Neural crest cell (in vitro differentiated cells): ENCODE data around the gene GPA33. TPM values are rescaled to one million over a fixed set of nuclear protein-coding genes. Genes with fewer than 3 reads are reported as not detected.

Source experiments
- DNase-seq: peaks from one replicate; pipeline ENCODE4 v3.0.0; 2021; ENCODE audit warnings: low read depth, mixed read lengths, low spot score
- H3K27ac Mint-ChIP-seq: one replicate; pipeline ENCODE4 v1.8.0; 2021; ENCODE audit warnings: mild to moderate bottlenecking, mixed read lengths; ENCODE audit not compliant: unreplicated experiment
- H3K27me3 Mint-ChIP-seq: 2 replicates; pipeline ENCODE4 v1.8.0; 2021; ENCODE audit warnings: low read depth, mild to moderate bottlenecking, mixed read lengths
- H3K36me3 Mint-ChIP-seq: 2 replicates; pipeline ENCODE4 v1.8.0; 2021; ENCODE audit warnings: low read depth, mild to moderate bottlenecking, mixed read lengths
- H3K4me1 Mint-ChIP-seq: 2 replicates; pipeline ENCODE4 v1.8.0; 2021; ENCODE audit warnings: mixed read lengths
- H3K4me3 Mint-ChIP-seq: one replicate; pipeline ENCODE4 v1.8.0; 2021; ENCODE audit warnings: mild to moderate bottlenecking, mixed read lengths
- H3K9me3 Mint-ChIP-seq: 2 replicates; pipeline ENCODE4 v1.8.0; 2021; ENCODE audit warnings: mixed read lengths
- total RNA-seq: library from RNA; stranded (reverse); gene quantifications from 2 replicates; pipeline ENCODE4 v1.2.1, GENCODE V29; 2021
- TF ChIP-seq, protein P1 (sequence below): fragments of 200-600 bp; sonication (generic); conservative IDR thresholded peaks from 2 replicates; pipeline ENCODE4 v1.5.0; 2021; ENCODE audit warnings: antibody characterized with exemption, mild to moderate bottlenecking

The GPA33 gene
- total RNA-seq, 1 donor from 2014 or later: not detected

DNA sequence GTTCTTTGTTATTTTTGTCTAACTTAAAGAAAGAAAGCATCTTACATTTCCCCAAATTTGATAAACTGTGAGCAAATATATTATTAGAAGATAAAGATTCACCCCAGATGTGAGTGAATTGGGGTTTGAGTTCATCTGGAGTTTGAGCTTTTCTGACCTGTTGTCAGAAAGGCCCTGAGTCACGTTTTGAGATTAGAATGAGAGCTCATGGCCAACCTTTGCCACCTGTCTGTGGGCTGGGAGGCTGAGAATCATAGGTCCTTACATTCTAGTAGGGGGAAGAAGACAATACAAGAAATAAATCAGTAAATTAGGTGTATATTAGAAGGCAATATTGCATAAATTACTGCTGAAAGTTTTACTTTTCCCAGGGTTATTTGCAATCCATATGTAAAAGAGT, 26.0 kb upstream of the GPA33 start:
- TF ChIP-seq, protein P1, sequence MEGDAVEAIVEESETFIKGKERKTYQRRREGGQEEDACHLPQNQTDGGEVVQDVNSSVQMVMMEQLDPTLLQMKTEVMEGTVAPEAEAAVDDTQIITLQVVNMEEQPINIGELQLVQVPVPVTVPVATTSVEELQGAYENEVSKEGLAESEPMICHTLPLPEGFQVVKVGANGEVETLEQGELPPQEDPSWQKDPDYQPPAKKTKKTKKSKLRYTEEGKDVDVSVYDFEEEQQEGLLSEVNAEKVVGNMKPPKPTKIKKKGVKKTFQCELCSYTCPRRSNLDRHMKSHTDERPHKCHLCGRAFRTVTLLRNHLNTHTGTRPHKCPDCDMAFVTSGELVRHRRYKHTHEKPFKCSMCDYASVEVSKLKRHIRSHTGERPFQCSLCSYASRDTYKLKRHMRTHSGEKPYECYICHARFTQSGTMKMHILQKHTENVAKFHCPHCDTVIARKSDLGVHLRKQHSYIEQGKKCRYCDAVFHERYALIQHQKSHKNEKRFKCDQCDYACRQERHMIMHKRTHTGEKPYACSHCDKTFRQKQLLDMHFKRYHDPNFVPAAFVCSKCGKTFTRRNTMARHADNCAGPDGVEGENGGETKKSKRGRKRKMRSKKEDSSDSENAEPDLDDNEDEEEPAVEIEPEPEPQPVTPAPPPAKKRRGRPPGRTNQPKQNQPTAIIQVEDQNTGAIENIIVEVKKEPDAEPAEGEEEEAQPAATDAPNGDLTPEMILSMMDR: no peak
- Mint-ChIP-seq H3K36me3 (no peaks in the 10 kb centered on the region), H3K27ac (no peak overlapping the region), H3K4me3 (no peak overlapping the region), H3K9me3 (peaks cover under 1% of the 10 kb centered on the region), H3K4me1 (peaks cover 20% of the 10 kb centered on the region), H3K27me3 (peaks cover 17% of the 10 kb centered on the region)
- DNase-seq: no peak

DNA sequence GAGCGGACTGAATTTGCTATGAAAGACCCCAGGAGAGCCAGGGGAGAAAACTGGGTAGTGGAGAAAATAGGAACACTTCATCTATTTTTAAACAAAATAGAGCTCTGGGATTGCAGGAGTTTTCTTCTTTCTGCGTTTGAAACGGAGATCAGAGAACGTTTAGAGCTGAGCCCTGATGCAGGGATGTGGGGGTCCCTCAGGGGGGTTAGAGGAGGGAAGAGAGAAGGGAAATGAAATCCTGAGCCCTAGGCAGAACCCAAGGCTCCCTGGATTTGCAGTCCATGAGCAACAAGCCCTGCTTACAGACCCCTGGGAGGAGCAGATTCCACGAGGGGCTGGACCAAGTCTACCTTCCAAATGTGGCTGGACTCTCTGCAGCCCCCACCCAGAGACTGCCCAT, 25.5 kb upstream of the GPA33 start:
- H3K27me3 Mint-ChIP-seq: peaks cover 13% of the 10 kb centered on the region
- no peaks in the 10 kb centered on the region for H3K36me3 Mint-ChIP-seq
- H3K27ac Mint-ChIP-seq: no peak overlapping the region
- no peak for DNase-seq
- no peak overlapping the region for H3K4me3 Mint-ChIP-seq
- peaks cover 19% of the 10 kb centered on the region for H3K4me1 Mint-ChIP-seq
- H3K9me3 Mint-ChIP-seq: peaks cover 3% of the 10 kb centered on the region
- TF ChIP-seq, protein P1: no peak

DNA sequence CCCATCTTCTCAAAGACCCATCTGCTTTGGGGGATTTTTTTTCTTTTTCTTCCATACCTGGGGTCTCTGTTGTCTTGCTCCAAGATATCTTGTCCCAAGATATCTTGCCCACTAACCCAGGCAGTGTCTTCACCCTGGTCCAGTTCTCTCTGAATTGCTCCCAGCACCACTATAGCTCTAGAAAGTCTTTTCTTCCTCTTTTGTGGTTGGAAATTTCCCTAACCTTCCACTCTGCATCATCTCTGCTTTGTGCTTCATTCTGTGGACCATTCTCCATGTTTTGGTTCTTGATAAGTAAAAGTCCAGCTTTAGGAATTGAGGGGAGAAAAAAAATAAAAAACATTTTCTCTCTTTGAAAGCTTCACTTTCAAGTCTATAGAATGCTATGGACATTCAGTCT, 24.5 kb upstream of the GPA33 start:
- Mint-ChIP-seq H3K4me1 (peaks cover 14% of the 10 kb centered on the region), H3K4me3 (no peak overlapping the region), H3K36me3 (peaks cover 4% of the 10 kb centered on the region), H3K27ac (no peak overlapping the region), H3K9me3 (peaks cover 6% of the 10 kb centered on the region), H3K27me3 (peaks cover 8% of the 10 kb centered on the region)
- TF ChIP-seq, protein P1: no peak
- no peak for DNase-seq

DNA sequence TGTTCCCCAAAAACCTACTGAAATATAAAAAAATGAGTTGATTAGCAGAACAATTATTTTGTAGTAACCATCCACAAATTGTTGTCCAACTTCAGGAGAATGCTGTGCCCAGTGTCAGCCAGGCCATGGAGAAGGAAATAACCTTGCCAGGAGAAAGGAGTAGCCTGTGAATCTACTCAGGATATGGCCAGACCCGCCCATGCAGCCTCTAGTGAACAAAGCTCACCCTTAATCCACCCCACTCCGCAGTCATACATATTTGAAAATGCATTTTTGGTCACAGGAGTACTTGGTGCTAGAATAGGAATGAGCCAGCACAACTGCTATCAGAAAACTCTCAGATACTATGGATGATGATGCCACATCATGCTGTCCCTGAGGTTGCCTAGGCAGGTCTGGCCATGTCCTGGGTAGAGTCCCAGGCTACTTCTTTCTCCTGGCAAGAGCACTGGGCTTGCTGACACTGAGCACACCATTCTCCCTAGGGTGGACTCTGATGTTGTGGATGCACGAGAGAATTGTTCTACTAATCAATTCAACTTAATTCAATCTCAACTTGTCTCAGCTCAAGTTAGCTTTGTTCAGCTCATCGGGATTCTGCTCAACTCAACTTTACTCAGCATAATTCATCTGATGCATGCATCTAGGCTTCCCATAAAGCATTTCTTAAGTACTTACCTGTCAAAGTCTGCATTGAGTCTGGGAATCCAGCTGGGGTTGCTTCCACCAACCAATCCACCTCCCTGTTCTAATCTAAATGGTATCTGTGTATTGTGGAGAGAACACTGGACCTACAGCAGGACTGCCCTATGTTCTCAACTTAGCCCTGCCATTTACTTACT, 21.9 kb upstream of the GPA33 start:
- Mint-ChIP-seq H3K9me3 (peaks cover 6% of the 10 kb centered on the region), H3K27me3 (no peaks in the 10 kb centered on the region), H3K4me3 (no peak overlapping the region), H3K4me1 (peaks cover 19% of the 10 kb centered on the region), H3K27ac (no peak overlapping the region), H3K36me3 (peaks cover 4% of the 10 kb centered on the region)
- DNase-seq: no peak
- TF ChIP-seq, protein P1: no peak

DNA sequence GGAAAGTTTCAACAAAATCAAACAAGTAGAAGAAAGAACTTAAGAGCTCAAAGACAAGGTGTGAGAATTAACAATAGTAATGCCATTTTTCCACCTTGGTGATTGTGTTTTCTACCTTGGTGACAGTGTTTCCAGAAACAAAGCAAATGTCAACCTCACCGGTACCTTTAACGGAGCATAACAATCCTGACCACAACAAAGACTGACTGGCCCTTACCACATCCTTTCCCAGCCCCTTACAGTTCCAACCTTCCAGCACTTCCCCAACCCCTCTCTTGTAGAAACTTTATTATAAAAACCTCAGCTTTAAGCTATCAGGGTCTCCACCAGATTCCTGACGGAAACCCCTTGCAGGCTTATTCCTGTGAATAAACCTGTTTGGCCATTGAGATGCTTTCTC, 20.4 kb upstream of the GPA33 start:
- Mint-ChIP-seq H3K4me3 (no peak overlapping the region), H3K27me3 (no peaks in the 10 kb centered on the region), H3K9me3 (peaks cover 6% of the 10 kb centered on the region), H3K4me1 (peaks cover 24% of the 10 kb centered on the region), H3K36me3 (peaks cover 4% of the 10 kb centered on the region), H3K27ac (no peak overlapping the region)
- TF ChIP-seq, protein P1: no peak
- DNase-seq: no peak
